Astrocyte of the hippocampus (primary cell): Measurements from ENCODE around the gene CTCFL.
"Not testable (repeated sequence)": the region's sequence is repeated elsewhere in the genome, so short reads cannot be mapped to it uniquely, and the experiment has no call there.

ENCODE experiments used
- DNase-seq: peaks from one replicate; pipeline ENCODE4 v3.0.0; 2011; ENCODE audit warnings: low read depth, low spot score

Gene CTCFL

DNA sequence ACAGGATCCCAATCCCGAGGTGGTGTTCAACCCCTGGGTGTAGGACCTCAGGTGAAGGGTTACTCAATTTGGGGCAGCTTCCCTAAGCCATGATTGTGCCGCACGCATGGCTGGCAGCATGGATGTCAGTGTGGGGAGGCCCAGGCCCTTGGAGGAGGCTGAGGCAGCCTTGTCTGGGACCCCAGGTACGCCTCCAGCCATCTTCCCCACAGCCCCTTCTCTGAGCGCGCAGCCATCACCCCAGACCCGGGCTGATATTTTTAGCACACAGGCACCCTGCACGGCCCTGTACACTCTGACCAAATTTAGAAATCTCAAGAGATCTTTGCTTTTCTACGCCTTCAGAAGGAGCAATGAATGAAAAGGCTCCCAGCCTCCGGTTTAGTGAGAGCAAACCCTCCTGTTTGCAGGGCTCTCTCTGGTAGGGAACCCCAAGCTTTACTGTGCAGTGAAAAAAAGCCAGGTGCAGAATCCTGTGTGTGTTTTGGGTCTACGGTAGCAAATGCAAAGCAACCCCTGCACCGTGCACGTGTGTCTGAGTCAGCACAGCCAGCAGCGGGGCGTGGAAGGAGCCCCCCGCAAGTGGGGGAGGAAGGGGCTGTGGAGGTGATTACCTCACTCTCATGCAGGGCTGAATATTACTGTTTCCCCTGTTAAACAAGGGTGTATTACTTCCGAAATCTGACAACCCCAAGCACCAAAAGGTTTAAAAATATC, 44.3 kb downstream of the CTCFL start:
- no peak for DNase-seq

DNA sequence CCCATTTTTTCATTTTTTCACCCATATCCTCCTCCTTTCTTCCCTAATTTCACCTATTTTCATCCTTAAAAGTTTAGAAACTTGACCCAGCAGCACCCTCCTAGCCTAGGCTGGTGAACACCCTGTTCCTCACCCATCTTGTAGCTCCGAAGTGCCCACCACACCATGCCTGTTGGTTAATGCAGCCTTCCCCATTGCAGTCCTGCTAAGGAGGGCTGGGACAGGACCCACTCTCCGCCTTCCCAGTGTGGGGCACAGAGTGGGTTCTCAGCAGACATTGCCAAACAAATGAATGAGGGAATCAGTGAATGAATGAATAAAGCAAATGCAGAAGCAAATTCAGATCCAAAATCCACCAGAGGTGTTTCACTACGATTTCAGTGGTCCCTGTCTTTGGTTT, 45.7 kb downstream of the CTCFL start:
- DNase-seq: no peak

DNA sequence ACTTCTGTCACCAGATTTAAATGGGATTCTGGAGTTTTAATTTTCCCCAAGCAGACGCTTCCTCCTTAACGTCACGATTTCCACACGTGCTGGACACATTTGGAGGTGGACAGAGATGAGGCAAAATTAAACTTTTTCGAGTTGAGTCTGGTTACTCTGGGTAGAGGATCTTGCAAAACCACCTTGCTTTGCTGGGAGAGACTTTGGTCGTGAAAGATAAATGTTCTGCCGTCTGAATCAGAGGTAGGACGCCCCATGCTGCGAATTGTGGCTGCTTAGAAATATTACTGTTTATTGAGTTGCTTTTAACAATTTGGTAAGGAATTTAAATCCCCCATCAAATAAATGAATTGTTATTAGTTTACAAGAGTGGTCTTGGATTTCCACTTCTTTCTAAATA, 46.8 kb downstream of the CTCFL start:
- DNase-seq: no peak

DNA sequence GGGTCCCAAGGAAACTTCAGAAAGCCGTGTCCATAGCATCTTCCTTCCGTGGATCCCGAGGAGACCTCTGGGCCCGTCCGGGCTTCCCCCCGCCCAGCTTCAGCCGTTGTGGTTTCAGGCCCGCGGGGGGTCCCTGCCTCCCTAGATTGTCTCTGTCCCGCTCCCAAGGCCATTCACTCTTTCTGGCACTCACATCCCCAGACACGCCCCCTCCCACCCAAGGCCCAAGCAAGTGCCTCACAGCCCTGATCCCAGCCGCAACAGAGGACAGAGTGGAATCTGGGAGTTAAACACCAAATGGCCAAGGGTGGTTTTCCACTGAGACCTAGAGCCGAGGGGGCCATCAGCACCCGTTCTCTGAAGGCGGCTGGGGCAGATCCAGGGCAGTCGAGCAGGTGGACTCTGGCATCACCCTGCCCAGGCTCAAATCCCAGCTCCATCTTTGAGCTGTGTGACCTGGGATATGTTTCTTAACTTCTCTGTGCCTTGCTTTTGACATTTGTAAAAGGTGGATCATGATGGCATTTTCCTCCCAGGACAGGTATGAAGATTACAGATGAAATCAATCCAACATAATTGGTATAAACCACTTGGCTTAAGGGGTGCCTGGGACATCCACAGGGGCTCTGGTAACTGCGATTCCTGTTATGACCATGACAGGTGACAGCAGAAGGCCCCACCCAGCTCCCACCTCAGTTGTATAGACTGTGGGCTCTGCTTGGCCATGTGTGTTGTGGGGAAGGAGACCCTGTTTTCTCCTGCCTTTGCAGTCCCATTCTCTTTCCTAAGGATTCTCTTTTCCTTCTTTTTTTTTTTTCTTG, 48.1 kb downstream of the CTCFL start:
- DNase-seq: no peak

DNA sequence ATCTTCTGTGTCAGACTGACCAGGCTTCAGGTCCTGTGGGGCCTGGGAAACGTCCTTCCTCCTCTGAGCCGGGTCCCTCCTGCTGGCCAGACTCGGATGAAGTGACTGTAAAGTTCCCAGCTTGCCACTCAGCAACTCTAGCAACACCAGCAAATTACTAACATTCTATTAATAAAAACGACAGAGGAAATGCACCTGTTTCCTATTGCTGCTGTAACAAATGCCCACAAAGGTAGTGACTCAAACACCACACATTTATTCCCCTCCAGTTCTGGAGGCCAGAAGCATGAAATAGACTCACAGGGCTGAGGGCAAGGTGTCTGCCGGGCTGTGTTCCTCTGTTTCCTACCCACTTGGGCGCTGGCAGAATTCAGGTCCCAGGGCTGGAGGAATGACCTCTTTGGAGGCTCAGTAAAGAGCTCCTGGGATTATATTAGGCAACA, 48.8 kb downstream of the CTCFL start:
- no peak for DNase-seq

DNA sequence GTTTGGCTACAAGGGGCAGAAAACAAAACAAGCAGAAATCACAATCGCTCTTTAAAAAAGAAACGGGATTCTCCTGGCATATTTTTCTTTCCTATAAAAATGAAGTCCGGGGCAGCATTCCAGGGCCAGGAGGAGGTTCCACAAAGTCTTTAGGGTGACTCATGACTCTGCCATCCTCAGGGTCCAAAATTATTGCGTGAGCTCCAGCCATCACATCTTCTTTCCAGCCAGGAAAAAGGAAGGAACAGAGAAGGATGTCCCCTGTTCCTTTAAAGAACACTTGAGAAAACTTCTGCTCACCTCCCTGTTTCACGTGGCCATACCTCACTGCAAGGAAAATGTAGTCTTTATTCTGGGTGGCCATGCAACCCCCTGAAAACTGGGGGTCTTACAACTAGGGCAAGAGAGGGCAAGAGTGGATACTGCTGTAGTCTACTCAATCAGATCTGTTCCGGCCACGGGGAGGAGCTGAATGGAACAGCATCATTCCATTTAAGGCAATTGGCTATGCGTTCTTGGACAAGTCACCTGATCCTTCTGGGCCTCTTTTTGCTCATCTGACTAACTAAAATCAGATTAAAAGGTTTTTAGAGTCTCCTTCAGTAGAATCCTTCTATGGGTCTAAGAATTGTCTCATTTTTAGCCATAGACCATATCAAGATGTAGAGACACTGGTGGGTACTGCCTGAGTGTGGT, 49.4 kb downstream of the CTCFL start:
- no peak for DNase-seq

DNA sequence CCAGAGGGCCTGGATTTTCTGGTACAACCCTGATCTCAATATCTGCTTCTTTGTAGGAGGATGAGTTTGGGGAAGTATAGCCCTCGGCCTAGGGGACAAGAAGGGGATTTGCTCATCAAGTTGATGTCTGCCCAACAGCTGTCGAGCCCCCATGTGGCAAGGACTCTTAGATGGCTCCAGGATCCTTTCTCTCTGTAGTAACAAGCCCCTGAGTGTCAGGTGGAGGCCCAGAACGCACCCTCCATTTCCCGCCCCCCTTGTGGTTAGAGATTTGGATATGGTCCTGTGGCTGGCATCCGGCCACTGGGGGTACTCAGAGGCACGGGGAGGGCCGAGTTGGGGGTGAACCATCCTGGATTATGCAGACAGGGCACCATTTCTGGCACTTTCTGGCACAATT, 50.1 kb downstream of the CTCFL start:
- DNase-seq: no peak

DNA sequence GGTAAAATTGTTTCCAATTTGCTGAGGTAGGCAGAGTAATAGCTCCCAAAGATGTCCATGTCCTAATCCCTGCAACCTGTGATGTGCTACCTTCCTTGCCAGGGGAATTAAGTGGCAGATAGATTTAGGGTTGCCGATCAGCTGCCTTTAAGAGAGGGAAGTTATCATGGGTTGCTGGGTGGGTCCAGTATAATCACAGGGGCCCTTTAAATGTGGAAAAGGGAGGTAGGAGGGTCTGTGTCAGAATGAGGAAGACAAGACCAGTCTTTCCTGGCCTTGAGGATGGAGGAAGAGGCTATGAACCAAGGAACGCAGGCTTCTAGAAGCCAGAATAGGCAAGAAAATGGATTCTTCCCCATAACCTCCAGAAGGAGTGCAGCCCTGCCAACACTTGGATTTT, 50.7 kb downstream of the CTCFL start:
- no peak for DNase-seq

DNA sequence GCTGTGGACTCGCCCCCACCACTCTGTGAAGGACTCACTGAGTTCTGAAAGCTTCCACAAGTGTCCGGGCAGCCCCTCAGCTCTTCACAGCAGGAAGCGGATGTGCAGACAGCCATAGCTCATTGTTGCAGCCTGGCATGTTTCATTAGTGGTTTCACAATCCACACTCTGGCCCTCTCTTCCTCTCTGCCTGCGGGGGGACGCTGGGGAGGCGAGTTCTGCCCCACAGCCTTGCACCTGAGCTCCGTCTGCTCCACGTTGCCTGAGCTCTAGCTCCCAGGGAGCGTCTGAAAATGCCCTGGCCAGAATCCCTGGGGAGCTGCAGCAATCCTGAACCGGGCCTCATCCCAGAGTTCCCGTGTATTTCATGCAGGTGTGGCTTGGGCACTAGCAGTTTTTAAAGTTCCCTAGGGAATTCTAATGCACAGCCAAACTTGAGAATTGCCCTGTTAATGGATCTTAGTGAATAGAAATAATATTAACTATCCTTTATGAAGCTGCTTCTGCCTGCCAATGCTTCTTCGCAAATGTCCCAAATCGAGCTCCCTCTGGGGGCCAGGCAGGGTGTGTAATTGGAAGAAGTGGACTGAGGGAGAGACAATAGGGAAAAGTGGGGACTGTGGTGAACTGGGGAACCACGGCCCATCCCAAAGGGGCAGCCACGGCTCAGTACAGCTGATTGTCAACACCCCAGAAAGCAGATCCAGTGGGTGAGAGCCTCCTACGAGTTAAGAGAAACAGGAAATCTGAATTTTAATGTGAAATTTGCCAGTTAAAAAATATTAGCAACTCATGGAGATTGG, 51.5 kb downstream of the CTCFL start:
- peak; percentile 29 for DNase-seq

DNA sequence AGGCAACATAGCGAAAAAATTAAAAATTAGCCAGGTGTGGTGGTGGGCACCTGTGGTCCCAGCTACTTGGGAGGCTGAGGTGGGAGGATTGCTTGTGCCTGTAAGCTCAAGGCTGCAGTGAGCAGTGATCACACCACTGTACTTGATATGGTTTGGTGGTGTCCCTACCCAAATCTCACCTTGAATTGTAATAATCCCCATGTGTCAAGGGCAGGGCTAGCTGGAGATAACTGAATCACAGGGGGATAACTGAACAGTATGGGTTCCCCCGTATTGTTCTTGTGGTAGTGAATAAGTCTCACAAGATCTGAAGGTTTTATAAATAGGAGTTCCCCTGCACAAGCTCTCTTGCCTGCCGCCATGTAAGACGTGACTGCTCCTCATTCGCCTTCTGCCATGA, 52.5 kb downstream of the CTCFL start:
- DNase-seq: not testable (repeated sequence)

DNA sequence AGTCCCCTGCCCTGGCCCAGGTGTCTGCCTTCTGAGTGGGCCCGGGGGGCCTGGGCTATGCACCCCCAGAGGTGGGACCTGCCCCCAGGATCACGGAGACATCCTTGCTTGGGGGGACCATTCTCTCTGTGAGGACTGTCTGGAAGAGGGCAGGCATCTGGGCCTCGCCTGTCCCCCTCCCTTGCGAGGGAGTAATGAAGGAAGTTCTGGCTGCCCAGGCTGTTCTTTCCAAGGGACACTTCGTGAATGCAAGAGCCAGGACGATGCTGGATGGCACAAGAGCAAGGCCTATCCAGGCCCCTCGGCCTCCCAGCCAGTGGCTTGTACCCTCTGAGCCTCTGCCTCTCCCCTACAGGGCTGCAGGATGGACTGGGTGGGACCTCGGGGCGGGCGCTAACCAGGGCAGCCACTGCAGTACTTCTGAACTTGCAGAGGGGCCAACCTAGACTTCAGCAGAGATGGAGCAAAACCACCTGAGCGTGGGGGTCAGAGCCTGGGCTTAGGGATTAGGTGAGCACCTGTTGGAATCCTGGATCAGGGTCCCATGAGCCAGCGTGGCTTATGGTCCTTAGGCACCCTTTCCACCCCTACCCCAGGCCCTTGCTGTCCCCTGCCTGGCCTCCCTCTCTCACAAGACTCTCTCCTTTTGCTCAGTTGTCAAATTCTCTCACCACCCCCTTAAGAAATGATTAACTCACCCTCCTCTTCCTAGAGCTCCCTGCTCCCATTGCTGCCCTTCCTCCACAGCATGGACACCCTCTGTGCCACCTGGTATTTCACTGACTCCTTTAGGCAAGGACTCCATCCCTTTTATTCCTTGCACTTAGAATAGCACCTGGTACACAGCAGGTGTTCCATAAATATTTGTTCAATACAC, 53.2 kb downstream of the CTCFL start:
- DNase-seq: no peak

DNA sequence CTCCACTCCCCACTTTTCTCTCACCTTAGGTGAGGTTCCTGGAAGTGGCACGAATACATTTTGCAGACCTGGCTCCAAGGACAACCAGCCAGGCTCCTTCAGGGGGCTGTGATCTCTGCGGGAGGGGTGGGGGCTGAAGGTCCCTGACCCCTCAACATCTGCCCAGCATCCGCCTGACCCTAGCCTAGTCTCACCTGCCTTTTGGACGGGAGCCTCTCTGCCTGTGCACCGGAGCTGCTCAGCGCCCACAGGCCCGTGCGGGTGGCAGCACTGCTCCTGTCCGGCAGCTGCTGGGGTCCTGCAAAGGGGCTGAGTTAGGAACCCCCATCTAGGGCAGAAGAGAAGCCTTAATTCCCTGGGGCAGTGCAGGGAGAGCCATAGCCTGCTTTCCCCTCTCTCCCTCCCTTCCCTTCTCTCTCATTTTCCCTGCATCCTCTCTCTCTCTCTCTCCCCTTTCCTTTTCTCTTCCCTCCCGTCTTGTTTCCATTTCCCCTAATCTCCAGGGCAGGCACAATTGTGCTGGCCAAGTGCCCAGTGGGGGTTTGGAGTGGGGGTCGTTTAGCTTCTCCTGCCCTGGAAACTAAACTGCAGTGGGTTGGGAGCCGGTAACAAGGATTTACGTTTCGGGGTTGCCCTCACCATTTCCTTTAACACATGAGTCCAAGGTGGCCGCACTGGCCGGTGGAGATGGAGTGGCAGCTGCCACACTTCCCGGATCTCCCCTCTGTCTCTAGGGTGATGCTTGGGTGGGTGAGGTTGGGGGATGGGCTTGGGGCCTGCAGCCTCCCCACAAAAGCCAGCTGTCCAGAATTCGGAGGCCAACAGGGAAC, 54.1 kb downstream of the CTCFL start:
- DNase-seq: no peak

DNA sequence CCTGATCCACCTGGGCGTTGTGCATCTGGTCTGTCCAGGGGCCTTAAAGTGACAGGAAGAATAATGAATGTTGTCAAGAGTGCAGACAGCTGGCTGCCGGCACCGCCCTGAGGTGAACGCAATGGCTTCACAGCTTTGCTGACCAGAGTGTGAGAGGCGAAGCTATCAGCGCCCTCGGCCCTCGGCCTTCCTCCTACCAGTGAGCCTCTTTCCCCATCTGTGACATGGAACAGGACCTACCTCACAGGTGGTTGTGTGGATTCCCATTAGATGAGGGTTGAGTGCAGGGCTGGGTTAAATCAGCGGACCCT, 54.8 kb downstream of the CTCFL start:
- no peak for DNase-seq

DNA sequence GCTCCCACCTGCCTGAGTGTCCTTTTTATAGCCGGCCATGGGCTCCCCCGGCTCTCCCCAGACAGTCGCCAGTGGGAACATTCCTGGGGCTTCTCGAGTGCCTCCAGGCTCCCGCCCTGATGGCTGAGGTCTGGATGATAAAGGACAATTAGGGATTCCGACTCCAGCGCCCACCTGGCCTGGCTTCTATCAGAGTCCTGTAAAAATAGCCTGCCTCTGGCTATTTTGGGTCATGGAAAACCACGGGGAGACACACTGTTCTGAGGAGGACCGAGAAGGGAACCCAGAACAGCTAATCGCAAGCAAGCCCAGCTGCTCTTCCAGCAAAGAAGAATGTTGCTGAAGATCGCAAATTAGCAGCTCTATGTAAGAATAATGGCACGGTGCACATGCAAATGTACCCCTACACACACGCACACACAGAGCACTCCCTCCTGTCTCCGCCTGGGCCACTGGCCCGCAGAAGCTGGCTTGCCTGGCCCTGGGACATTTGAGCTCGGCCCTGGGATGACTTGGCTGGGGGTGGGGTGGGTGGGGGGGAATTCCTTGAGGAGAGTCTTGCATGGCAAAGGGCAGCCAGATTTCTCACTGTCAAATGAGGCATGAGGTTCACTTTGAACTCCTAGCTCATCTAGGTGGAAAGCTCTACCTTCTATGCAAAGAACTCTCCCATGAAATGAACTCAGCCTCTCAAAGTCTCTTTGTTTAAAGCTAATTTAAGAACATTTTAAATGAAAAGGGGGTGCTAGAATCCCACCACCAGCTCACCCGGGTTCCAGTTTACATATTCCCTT, 55.3 kb downstream of the CTCFL start:
- DNase-seq: no peak

DNA sequence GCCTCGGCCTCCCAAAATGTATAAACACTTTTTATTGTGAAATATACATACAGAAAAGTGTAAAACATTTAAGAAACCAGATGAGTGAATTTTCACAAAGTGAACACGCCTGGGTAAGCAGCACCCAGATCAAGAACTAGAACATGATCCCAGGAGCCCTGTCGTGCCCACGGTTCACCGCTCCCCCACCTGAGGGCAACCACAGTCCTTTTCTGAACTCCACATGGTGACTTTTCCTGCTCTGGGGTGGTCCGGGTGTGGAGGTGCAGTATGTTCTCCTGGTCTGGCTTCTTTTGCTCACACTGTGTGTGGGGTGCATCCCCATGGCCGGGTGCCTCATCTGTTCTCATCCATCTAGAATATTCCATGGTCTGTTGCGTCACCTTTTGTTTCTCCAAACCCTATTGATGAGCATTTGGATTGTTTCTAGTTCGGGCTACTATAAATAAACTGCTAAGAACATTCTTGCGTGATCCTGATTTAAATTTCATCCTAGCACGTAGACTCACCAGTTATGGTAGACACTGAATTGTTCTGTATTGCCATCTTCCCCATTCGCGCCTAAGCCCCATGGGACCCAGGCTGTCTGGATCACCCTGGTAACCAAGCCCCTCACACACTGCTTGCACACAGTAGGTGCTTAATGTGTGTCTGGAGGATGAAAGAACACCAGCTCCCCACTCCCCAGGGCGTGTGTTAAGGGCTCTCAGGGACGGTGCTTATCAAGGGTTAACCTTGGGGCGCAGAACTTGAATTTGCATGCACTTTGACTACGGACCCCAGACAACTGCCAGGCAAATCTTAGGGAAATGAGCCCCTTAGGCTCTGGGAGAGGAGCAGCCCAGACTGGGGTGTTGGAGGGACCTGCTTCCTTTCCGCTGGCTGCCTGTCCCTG, 56.2 kb downstream of the CTCFL start:
- no peak for DNase-seq

DNA sequence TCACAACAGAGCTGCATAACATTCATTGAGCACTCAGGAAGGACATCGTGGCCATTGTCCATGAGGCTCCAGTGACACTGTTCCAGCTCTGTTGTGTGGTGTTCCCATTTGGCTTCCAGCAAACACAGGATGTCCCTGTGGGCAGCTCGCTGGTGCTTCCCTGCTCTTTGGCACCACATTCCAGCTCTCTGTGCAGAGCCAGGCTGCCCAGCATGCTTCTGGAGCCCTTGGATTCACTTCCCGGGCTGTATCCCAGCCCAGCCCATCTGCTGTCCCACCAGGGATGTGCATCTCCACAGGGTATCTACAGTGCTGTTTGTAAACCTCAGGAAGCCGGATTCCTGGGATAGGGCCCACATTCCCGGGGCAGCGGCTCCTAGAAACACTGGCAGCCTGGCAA, 57.2 kb downstream of the CTCFL start:
- peak; percentile 34 for DNase-seq

DNA sequence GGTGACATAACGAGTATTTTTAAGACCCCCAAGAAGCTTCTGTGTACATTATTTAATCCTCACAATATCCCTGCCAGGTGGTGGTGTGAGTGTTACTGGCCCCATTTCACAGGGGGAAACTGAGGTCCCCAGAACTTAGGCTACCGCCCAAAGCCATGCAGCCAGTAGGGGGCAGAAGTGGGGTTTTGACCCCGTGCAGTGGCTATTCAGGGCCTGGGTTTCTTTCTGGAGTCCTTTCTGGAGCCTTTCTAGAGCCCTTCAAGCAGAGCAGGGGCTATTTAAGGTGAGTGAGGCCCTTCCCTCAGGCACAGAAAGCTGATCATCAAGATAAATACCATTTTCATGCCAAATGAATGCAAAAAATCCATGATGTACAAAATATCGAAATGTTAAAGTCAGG, 59.0 kb downstream of the CTCFL start:
- DNase-seq: no peak

DNA sequence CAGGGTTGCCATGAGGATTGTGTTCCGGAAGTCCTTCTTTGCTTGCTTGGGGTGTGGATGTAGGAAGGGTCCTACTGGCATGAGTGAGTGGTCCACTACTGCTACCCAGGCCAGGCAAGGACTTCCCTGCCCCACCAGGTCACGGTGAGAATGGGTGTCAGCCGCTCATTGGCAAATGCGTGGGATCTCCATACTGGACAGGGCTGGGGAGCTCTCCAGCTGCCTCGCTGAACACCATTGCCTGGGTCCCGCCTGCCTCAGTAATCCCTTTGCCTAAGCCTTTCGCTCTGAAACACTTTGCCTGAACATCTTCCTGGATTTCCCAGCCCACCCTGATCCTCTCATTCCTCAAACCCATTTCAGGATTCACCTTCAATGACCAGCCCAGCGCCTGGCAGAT, 59.5 kb downstream of the CTCFL start:
- no peak for DNase-seq
